ENCODE data around the gene WAPL.

Gene WAPL

GRCh38 chr10:86518781-86519180, 2.8 kb downstream of the WAPL start:
- no peak overlapping the region for H3K23ac ChIP-seq (ENCODE audit: low read depth, low read length, poor library complexity)
- H2BK12ac ChIP-seq (ENCODE audit: low read length) = no peak overlapping the region
- no peak overlapping the region for H3K4me2 ChIP-seq (ENCODE audit: insufficient read depth, low read length, poor library complexity, severe bottlenecking)
- no peak overlapping the region for H2BK5ac ChIP-seq (ENCODE audit: low read length)
- no peaks in the 10 kb centered on the region for H3K9me3 ChIP-seq (replicated peaks in 1 of 2; ENCODE audit: control insufficient read depth in 2 of 2, insufficient read depth in 1 of 2, low read depth in 1 of 2, low read length in 2 of 2)
- WGBS, 2 donors (ENCODE audit: extremely low coverage in 2 of 2, insufficient read length in 2 of 2, insufficient replicate concordance in 1 of 2) = no CpG with 5 or more reads among the region's 3 CpGs
- no peak overlapping the region for H3K27ac ChIP-seq (replicated peaks; ENCODE audit: low read length)
- H2BK120ac ChIP-seq (ENCODE audit: low read depth, low read length) = no peak overlapping the region
- H4K8ac ChIP-seq (ENCODE audit: low read depth, low read length) = no peak overlapping the region
- H3K27me3 ChIP-seq (ENCODE audit: control insufficient read depth in 3 of 3, insufficient read depth in 3 of 3, low read depth in 1 of 3, low read length in 3 of 3) = no peaks in the 10 kb centered on the region
- no peak overlapping the region for H3K18ac ChIP-seq (ENCODE audit: low read length)
- H2BK15ac ChIP-seq (ENCODE audit: low read length) = no peak overlapping the region
- no peak overlapping the region for H2AK5ac ChIP-seq (ENCODE audit: low read depth, low read length)
- no peak for DNase-seq (ENCODE audit: low spot score)
- no peak overlapping the region for H4K91ac ChIP-seq (ENCODE audit: low read depth, low read length, poor library complexity)
- peaks cover 6 to 49% of the 10 kb centered on the region in 2 donors for H3K36me3 ChIP-seq (replicated peaks in 1 of 2; ENCODE audit: control insufficient read depth in 2 of 2, insufficient read depth in 2 of 2, low read length in 2 of 2)
- peaks cover 11% of the 10 kb centered on the region for H3K79me1 ChIP-seq (ENCODE audit: low read depth, low read length)
- H3K14ac ChIP-seq (ENCODE audit: low read length) = no peak overlapping the region
- H3K4ac ChIP-seq (ENCODE audit: low read length) = no peak overlapping the region
- H3K4me1 ChIP-seq (ENCODE audit: control insufficient read depth in 2 of 2, insufficient read depth in 1 of 2, low read depth in 1 of 2, low read length in 2 of 2) = peaks cover 3 to 11% of the 10 kb centered on the region in 2 donors
- no peak overlapping the region for H2AFZ ChIP-seq (ENCODE audit: low read length)
- no peak overlapping the region for H3K9ac ChIP-seq (ENCODE audit: low read depth, low read length, poor library complexity)
- no peak overlapping the region for H3K4me3 ChIP-seq (ENCODE audit: low read length in 2 of 2)

- Histone ChIP-seq H2AK5ac (ENCODE audit: low read depth, low read length) (no peak overlapping the region), H3K14ac (ENCODE audit: low read length) (no peak overlapping the region), H3K9ac (ENCODE audit: low read depth, low read length, poor library complexity) (no peak overlapping the region), H2AFZ (ENCODE audit: low read length) (no peak overlapping the region), H3K4me1 (ENCODE audit: control insufficient read depth in 2 of 2, insufficient read depth in 1 of 2, low read depth in 1 of 2, low read length in 2 of 2) (no peaks in the 10 kb centered on the region), H3K18ac (ENCODE audit: low read length) (no peak overlapping the region), H3K79me1 (ENCODE audit: low read depth, low read length) (peaks cover 2% of the 10 kb centered on the region), H2BK12ac (ENCODE audit: low read length) (no peak overlapping the region), H2BK120ac (ENCODE audit: low read depth, low read length) (no peak overlapping the region), H3K9me3 (replicated peaks in 1 of 2; ENCODE audit: control insufficient read depth in 2 of 2, insufficient read depth in 1 of 2, low read depth in 1 of 2, low read length in 2 of 2) (no peaks in the 10 kb centered on the region), H3K36me3 (replicated peaks in 1 of 2; ENCODE audit: control insufficient read depth in 2 of 2, insufficient read depth in 2 of 2, low read length in 2 of 2) (peaks cover 7 to 91% of the 10 kb centered on the region in 2 donors), H4K8ac (ENCODE audit: low read depth, low read length) (no peak overlapping the region), H3K23ac (ENCODE audit: low read depth, low read length, poor library complexity) (no peak overlapping the region), H3K27me3 (ENCODE audit: control insufficient read depth in 3 of 3, insufficient read depth in 3 of 3, low read depth in 1 of 3, low read length in 3 of 3) (no peaks in the 10 kb centered on the region), H4K91ac (ENCODE audit: low read depth, low read length, poor library complexity) (no peak overlapping the region), H3K27ac (replicated peaks; ENCODE audit: low read length) (no peak overlapping the region), H2BK5ac (ENCODE audit: low read length) (no peak overlapping the region), H3K4ac (ENCODE audit: low read length) (no peak overlapping the region), H2BK15ac (ENCODE audit: low read length) (no peak overlapping the region), H3K4me3 (ENCODE audit: low read length in 2 of 2) (no peak overlapping the region), H3K4me2 (ENCODE audit: insufficient read depth, low read length, poor library complexity, severe bottlenecking) (no peak overlapping the region)
- WGBS, 2 donors (ENCODE audit: extremely low coverage in 2 of 2, insufficient read length in 2 of 2, insufficient replicate concordance in 1 of 2) = no CpG with 5 or more reads among the region's 2 CpGs
- DNase-seq (ENCODE audit: low spot score) = no peak
Measured at GRCh38 chr10:86512137-86512536, 9.5 kb downstream of the WAPL start.

GRCh38 chr10:86511027-86511865, 10.3 kb downstream of the WAPL start:
- Histone ChIP-seq H3K18ac (ENCODE audit: low read length) (no peak overlapping the region), H3K27me3 (ENCODE audit: control insufficient read depth in 3 of 3, insufficient read depth in 3 of 3, low read depth in 1 of 3, low read length in 3 of 3) (no peaks in the 10 kb centered on the region), H2BK5ac (ENCODE audit: low read length) (no peak overlapping the region), H3K4me1 (ENCODE audit: control insufficient read depth in 2 of 2, insufficient read depth in 1 of 2, low read depth in 1 of 2, low read length in 2 of 2) (no peaks in the 10 kb centered on the region), H3K27ac (replicated peaks; ENCODE audit: low read length) (no peak overlapping the region), H2AFZ (ENCODE audit: low read length) (no peak overlapping the region), H3K4me3 (ENCODE audit: low read length in 2 of 2) (no peak overlapping the region), H2BK15ac (ENCODE audit: low read length) (no peak overlapping the region), H3K23ac (ENCODE audit: low read depth, low read length, poor library complexity) (no peak overlapping the region), H4K8ac (ENCODE audit: low read depth, low read length) (no peak overlapping the region), H3K36me3 (replicated peaks in 1 of 2; ENCODE audit: control insufficient read depth in 2 of 2, insufficient read depth in 2 of 2, low read length in 2 of 2) (peaks cover 6 to 89% of the 10 kb centered on the region in 2 donors), H2BK12ac (ENCODE audit: low read length) (no peak overlapping the region), H3K79me1 (ENCODE audit: low read depth, low read length) (peaks cover 2% of the 10 kb centered on the region), H4K91ac (ENCODE audit: low read depth, low read length, poor library complexity) (no peak overlapping the region), H3K9ac (ENCODE audit: low read depth, low read length, poor library complexity) (no peak overlapping the region), H2AK5ac (ENCODE audit: low read depth, low read length) (no peak overlapping the region), H3K14ac (ENCODE audit: low read length) (no peak overlapping the region), H3K4me2 (ENCODE audit: insufficient read depth, low read length, poor library complexity, severe bottlenecking) (no peak overlapping the region), H2BK120ac (ENCODE audit: low read depth, low read length) (no peak overlapping the region), H3K9me3 (replicated peaks in 1 of 2; ENCODE audit: control insufficient read depth in 2 of 2, insufficient read depth in 1 of 2, low read depth in 1 of 2, low read length in 2 of 2) (no peaks in the 10 kb centered on the region), H3K4ac (ENCODE audit: low read length) (no peak overlapping the region)
- no peak for DNase-seq (ENCODE audit: low spot score)
- WGBS, 2 donors (ENCODE audit: extremely low coverage in 2 of 2, insufficient read length in 2 of 2, insufficient replicate concordance in 1 of 2) = no CpG with 5 or more reads among the region's 5 CpGs

- no peak overlapping the region for H3K27ac ChIP-seq (replicated peaks; ENCODE audit: low read length)
- no peaks in the 10 kb centered on the region for H3K9me3 ChIP-seq (replicated peaks in 1 of 2; ENCODE audit: control insufficient read depth in 2 of 2, insufficient read depth in 1 of 2, low read depth in 1 of 2, low read length in 2 of 2)
- no peak overlapping the region for H2BK120ac ChIP-seq (ENCODE audit: low read depth, low read length)
- H2AK5ac ChIP-seq (ENCODE audit: low read depth, low read length) = no peak overlapping the region
- H3K14ac ChIP-seq (ENCODE audit: low read length) = no peak overlapping the region
- H3K4me1 ChIP-seq (ENCODE audit: control insufficient read depth in 2 of 2, insufficient read depth in 1 of 2, low read depth in 1 of 2, low read length in 2 of 2) = no peaks in the 10 kb centered on the region
- no peak overlapping the region for H3K23ac ChIP-seq (ENCODE audit: low read depth, low read length, poor library complexity)
- H2BK15ac ChIP-seq (ENCODE audit: low read length) = no peak overlapping the region
- no peak overlapping the region for H2AFZ ChIP-seq (ENCODE audit: low read length)
- peaks cover 2% of the 10 kb centered on the region for H3K79me1 ChIP-seq (ENCODE audit: low read depth, low read length)
- no peak overlapping the region for H4K8ac ChIP-seq (ENCODE audit: low read depth, low read length)
- no peak overlapping the region for H3K18ac ChIP-seq (ENCODE audit: low read length)
- no peak overlapping the region for H3K4me2 ChIP-seq (ENCODE audit: insufficient read depth, low read length, poor library complexity, severe bottlenecking)
- H3K27me3 ChIP-seq (ENCODE audit: control insufficient read depth in 3 of 3, insufficient read depth in 3 of 3, low read depth in 1 of 3, low read length in 3 of 3) = no peaks in the 10 kb centered on the region
- H2BK12ac ChIP-seq (ENCODE audit: low read length) = no peak overlapping the region
- H3K4me3 ChIP-seq (ENCODE audit: low read length in 2 of 2) = no peak overlapping the region
- no peak overlapping the region for H2BK5ac ChIP-seq (ENCODE audit: low read length)
- H3K36me3 ChIP-seq (replicated peaks in 1 of 2; ENCODE audit: control insufficient read depth in 2 of 2, insufficient read depth in 2 of 2, low read length in 2 of 2) = peaks cover 6 to 89% of the 10 kb centered on the region in 2 donors
- H3K4ac ChIP-seq (ENCODE audit: low read length) = no peak overlapping the region
- WGBS, 2 donors (ENCODE audit: extremely low coverage in 2 of 2, insufficient read length in 2 of 2, insufficient replicate concordance in 1 of 2) = no CpG with 5 or more reads among the region's 3 CpGs
- no peak overlapping the region for H4K91ac ChIP-seq (ENCODE audit: low read depth, low read length, poor library complexity)
- H3K9ac ChIP-seq (ENCODE audit: low read depth, low read length, poor library complexity) = no peak overlapping the region
- no peak for DNase-seq (ENCODE audit: low spot score)
Measured at GRCh38 chr10:86509145-86509544, 12.4 kb downstream of the WAPL start.

Data from neuronal stem cell (in vitro differentiated cells).